HepG2 (cell line): ENCODE results near the gene SMAP2. TPM values are rescaled to one million over a fixed set of nuclear protein-coding genes. Genes with fewer than 3 reads are reported as not detected.

Source experiments
- ARHGAP35 ChIP-seq: sonication (generic); formaldehyde crosslinking; IDR thresholded peaks from 2 replicates; pipeline ENCODE4 v1.9.0; 2022; ENCODE audit warnings: mild to moderate bottlenecking, inconsistent platforms, moderate library complexity, missing genetic modification reagents, borderline replicate concordance
- ATAD3A ChIP-seq: sonication (generic); formaldehyde crosslinking; IDR thresholded peaks from 2 replicates; pipeline ENCODE4 v1.4.0; 2020; ENCODE audit warnings: missing genetic modification reagents
- CEBPG ChIP-seq: IDR thresholded peaks from 2 replicates; pipeline ENCODE4 v1.6.1; 2016
- FOSL2 ChIP-seq: sonication (generic); formaldehyde crosslinking; IDR thresholded peaks from 2 replicates; pipeline ENCODE4 v1.4.0; 2020; ENCODE audit warnings: missing genetic modification reagents
- GATA4 ChIP-seq: sonication (generic); IDR thresholded peaks from 2 replicates; pipeline ENCODE4 v1.6.1; 2016; ENCODE audit warnings: antibody characterized with exemption, low read depth, borderline replicate concordance
- IRF2 ChIP-seq: IDR thresholded peaks from 2 replicates; pipeline ENCODE4 v1.6.1; 2018; ENCODE audit warnings: missing genetic modification reagents, missing compliant biosample characterization
- NFE2L1 ChIP-seq: sonication (generic); formaldehyde crosslinking; IDR thresholded peaks from 2 replicates; pipeline ENCODE4 v1.4.0; 2020; ENCODE audit warnings: missing genetic modification reagents, mild to moderate bottlenecking, borderline replicate concordance
- REPIN1 ChIP-seq: sonication (generic); formaldehyde crosslinking; IDR thresholded peaks from 2 replicates; pipeline ENCODE4 v1.8.0; 2022; ENCODE audit warnings: missing genetic modification reagents, low read depth, mild to moderate bottlenecking, borderline replicate concordance
- SIN3B ChIP-seq: fragments of 150-350 bp; IDR thresholded peaks from 2 replicates; pipeline ENCODE4 v1.6.1; 2014; ENCODE audit warnings: low read length
- SSRP1 ChIP-seq: IDR thresholded peaks from 2 replicates; pipeline ENCODE4 v1.6.1; 2016; ENCODE audit warnings: control low read depth
- TGIF2 ChIP-seq: IDR thresholded peaks from 2 replicates; pipeline ENCODE4 v1.6.1; 2016; ENCODE audit warnings: control low read depth, missing compliant biosample characterization
- ZNF121 ChIP-seq: sonication (generic); formaldehyde crosslinking; IDR thresholded peaks from 2 replicates; pipeline ENCODE4 v1.5.0; 2020; ENCODE audit warnings: mild to moderate bottlenecking, missing genetic modification reagents
- ZNF143 ChIP-seq: sonication (generic); formaldehyde crosslinking; IDR thresholded peaks from 2 replicates; pipeline ENCODE4 v1.4.0; 2020; ENCODE audit warnings: missing genetic modification reagents
- ZNF317 ChIP-seq: sonication (generic); formaldehyde crosslinking; IDR thresholded peaks from 2 replicates; pipeline ENCODE4 v1.5.0; 2020; ENCODE audit warnings: mild to moderate bottlenecking, missing genetic modification reagents
- ZNF737 ChIP-seq: sonication (generic); formaldehyde crosslinking; IDR thresholded peaks from 2 replicates; pipeline ENCODE4 v1.5.0; 2020; ENCODE audit warnings: missing genetic modification reagents, mild to moderate bottlenecking, borderline replicate concordance
- polyA plus RNA-seq, 8 experiments: library from polyadenylated mRNA; depleted of rRNA in 3 of 8; stranded (reverse) in 7 of 8; unstranded in 1 of 8; fragments of >200 nt; fragmentation: Illumina TruSeq in 4 of 8; extraction: Trizol in 4 of 8; gene quantifications; 2 replicates each; pipeline versions ENCODE4 v1.2.1 to v1.2.3, GENCODE V29; 2011 to 2016; ENCODE audit warnings: low read depth in 4 of 8, missing spikeins in 1 of 8, mixed read lengths in 1 of 8; ENCODE audit not compliant: insufficient read depth in 1 of 8
- total RNA-seq, 5 experiments: library from RNA; depleted of rRNA; stranded (reverse); fragments of >200 nt; fragmentation: Illumina TruSeq; extraction: Trizol; gene quantifications; 2 replicates each; pipeline ENCODE4 v1.2.3, GENCODE V29; 2016; ENCODE audit warnings: low read depth in 1 of 5
- TF ChIP-seq, protein P1 (sequence below): sonication (generic); formaldehyde crosslinking; IDR thresholded peaks from 2 replicates; pipeline ENCODE4 v1.5.0; 2020; ENCODE audit warnings: missing genetic modification reagents
- TF ChIP-seq, protein P2 (sequence below): IDR thresholded peaks from 2 replicates; pipeline ENCODE4 v1.6.1; 2012; ENCODE audit warnings: inconsistent platforms
- TF ChIP-seq, protein P3 (sequence below): sonication (generic); formaldehyde crosslinking; IDR thresholded peaks from 2 replicates; pipeline ENCODE4 v1.4.0; 2020; ENCODE audit warnings: missing genetic modification reagents
- TF ChIP-seq, protein P4 (sequence below): sonication (generic); formaldehyde crosslinking; IDR thresholded peaks from 2 replicates; pipeline ENCODE4 v1.8.0; 2022; ENCODE audit warnings: mild to moderate bottlenecking, missing genetic modification reagents, moderate library complexity
- TF ChIP-seq, protein P5 (sequence below): fragments of 450-650 bp; IDR thresholded peaks from 2 replicates; pipeline ENCODE4 v1.6.1; 2016

The SMAP2 gene
- total and polyA plus RNA-seq, 2 of the 13 experiments (the other 11 are each of a cell fraction or from before 2014, with no cell fraction given): 19.0 to 22.3 TPM

DNA sequence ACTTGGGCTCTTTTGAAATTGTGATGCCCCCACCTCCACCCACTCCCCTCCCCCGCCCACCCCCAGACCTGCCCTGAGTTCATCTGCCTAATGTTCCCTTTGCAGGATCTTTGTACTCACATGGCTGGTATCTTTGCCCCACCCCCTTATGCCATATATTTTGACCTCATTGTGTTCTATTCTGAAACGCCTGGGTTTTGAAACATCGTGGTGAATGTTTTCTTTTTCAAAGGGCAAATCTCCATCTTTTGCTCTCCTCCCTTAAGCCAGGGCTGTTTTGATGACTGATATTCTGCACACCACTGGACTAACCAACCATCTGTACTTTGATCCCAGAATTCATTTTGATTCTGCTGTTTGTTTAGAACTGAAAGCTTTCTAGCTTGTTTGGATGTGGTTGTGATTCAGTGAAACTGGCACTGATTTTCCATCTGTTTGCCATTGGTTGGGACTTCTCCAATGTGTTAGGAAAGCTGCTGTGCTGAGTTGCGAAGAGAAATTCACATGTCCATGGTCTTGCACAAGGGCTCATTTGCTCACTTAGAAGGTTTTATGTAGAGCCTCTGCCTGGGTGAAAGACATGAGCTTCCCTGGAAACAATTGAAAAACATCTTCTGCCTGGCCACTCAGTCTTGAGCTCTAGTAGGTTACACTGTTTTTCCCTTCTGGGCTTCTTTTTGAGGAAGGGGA is 16.5 kb downstream of the SMAP2 start (continued):
- TF ChIP-seq, protein P1, sequence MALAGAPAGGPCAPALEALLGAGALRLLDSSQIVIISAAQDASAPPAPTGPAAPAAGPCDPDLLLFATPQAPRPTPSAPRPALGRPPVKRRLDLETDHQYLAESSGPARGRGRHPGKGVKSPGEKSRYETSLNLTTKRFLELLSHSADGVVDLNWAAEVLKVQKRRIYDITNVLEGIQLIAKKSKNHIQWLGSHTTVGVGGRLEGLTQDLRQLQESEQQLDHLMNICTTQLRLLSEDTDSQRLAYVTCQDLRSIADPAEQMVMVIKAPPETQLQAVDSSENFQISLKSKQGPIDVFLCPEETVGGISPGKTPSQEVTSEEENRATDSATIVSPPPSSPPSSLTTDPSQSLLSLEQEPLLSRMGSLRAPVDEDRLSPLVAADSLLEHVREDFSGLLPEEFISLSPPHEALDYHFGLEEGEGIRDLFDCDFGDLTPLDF: no peak
- peak; percentile 68 for TF ChIP-seq FOSL2 (CRISPR knock-in tag)
- TF ChIP-seq SIN3B: no peak
- 0 out of 2 replicates have a peak, but pooled peaks have one; percentile 4 for TF ChIP-seq SSRP1
- TF ChIP-seq ZNF737: no peak
- TF ChIP-seq, protein P2, sequence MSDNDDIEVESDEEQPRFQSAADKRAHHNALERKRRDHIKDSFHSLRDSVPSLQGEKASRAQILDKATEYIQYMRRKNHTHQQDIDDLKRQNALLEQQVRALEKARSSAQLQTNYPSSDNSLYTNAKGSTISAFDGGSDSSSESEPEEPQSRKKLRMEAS: peak; percentile 70
- TF ChIP-seq NFE2L1 (CRISPR knock-in tag): no peak
- TF ChIP-seq ARHGAP35 (CRISPR knock-in tag): no peak
- TF ChIP-seq ZNF121 (CRISPR knock-in tag): no peak
- TF ChIP-seq ATAD3A (CRISPR knock-in tag): no peak
- peak; percentile 18; the same call in 1 of the 2 replicates for TF ChIP-seq TGIF2
- TF ChIP-seq GATA4: no peak; the same call in 1 of the 2 replicates
- TF ChIP-seq, protein P3, sequence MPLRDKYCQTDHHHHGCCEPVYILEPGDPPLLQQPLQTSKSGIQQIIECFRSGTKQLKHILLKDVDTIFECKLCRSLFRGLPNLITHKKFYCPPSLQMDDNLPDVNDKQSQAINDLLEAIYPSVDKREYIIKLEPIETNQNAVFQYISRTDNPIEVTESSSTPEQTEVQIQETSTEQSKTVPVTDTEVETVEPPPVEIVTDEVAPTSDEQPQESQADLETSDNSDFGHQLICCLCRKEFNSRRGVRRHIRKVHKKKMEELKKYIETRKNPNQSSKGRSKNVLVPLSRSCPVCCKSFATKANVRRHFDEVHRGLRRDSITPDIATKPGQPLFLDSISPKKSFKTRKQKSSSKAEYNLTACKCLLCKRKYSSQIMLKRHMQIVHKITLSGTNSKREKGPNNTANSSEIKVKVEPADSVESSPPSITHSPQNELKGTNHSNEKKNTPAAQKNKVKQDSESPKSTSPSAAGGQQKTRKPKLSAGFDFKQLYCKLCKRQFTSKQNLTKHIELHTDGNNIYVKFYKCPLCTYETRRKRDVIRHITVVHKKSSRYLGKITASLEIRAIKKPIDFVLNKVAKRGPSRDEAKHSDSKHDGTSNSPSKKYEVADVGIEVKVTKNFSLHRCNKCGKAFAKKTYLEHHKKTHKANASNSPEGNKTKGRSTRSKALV (CRISPR knock-in tag): peak; percentile 73; the same call in 1 of the 2 replicates
- TF ChIP-seq, protein P4, sequence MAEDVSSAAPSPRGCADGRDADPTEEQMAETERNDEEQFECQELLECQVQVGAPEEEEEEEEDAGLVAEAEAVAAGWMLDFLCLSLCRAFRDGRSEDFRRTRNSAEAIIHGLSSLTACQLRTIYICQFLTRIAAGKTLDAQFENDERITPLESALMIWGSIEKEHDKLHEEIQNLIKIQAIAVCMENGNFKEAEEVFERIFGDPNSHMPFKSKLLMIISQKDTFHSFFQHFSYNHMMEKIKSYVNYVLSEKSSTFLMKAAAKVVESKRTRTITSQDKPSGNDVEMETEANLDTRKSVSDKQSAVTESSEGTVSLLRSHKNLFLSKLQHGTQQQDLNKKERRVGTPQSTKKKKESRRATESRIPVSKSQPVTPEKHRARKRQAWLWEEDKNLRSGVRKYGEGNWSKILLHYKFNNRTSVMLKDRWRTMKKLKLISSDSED (CRISPR knock-in tag): no peak
- no peak for TF ChIP-seq REPIN1 (CRISPR knock-in tag)
- TF ChIP-seq, protein P5, sequence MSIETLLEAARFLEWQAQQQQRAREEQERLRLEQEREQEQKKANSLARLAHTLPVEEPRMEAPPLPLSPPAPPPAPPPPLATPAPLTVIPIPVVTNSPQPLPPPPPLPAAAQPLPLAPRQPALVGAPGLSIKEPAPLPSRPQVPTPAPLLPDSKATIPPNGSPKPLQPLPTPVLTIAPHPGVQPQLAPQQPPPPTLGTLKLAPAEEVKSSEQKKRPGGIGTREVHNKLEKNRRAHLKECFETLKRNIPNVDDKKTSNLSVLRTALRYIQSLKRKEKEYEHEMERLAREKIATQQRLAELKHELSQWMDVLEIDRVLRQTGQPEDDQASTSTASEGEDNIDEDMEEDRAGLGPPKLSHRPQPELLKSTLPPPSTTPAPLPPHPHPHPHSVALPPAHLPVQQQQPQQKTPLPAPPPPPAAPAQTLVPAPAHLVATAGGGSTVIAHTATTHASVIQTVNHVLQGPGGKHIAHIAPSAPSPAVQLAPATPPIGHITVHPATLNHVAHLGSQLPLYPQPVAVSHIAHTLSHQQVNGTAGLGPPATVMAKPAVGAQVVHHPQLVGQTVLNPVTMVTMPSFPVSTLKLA: peak; percentile 58
- no peak for TF ChIP-seq ZNF143 (CRISPR knock-in tag)
- peak; percentile 64 for TF ChIP-seq CEBPG (CRISPR knock-in tag)
- TF ChIP-seq IRF2 (CRISPR knock-in tag): peak; percentile 62; the same call in 1 of the 2 replicates
- TF ChIP-seq ZNF317 (CRISPR knock-in tag): peak; percentile 60
